H1 (cell line): ENCODE measurements around the gene ADCY7. TPM values are rescaled to one million over a fixed set of nuclear protein-coding genes. Genes with fewer than 3 reads are reported as not detected.

ENCODE experiments used
- CTCF ChIA-PET: fragments of 300-600 bp; sonication (Branson Sonifier 250); formaldehyde crosslinking; loops from one replicate; lab custom pipeline; 2021; ENCODE audit not compliant: partially characterized antibody; lab: Charles Lee
- POLR2A ChIA-PET: fragments of 300-600 bp; sonication (Branson Sonifier 250); formaldehyde crosslinking; loops from one replicate; lab custom pipeline; 2021; ENCODE audit warnings: inconsistent platforms; ENCODE audit not compliant: partially characterized antibody; lab: Charles Lee
- DNase-seq, 2 experiments: peaks; one replicate each; pipeline versions ENCODE4 v3.0.0 to v3.0.0-alpha.2; 2010 to 2022; ENCODE audit warnings: low spot score in 2 of 2, low read depth in 1 of 2, mixed read lengths in 1 of 2
- FAIRE-seq: peaks from 2 replicates; lab custom pipeline; 2011; peaks lifted over from hg19 to GRCh38; lab: Jason Lieb, UNC
- H2AFZ ChIP-seq: 2 replicates; pipeline ENCODE4 v1.8.1; 2012; ENCODE audit warnings: low read length, inconsistent platforms
- H2AK5ac ChIP-seq: 2 replicates; pipeline ENCODE4 v1.6.1; 2013; ENCODE audit warnings: low read depth, low read length
- H2BK120ac ChIP-seq: replicated peaks from 2 replicates; pipeline ENCODE3; 2013; ENCODE audit warnings: low read depth, low read length, inconsistent platforms
- H2BK12ac ChIP-seq: 2 replicates; pipeline ENCODE4 v1.6.1; 2013; ENCODE audit warnings: low read depth, low read length
- H2BK15ac ChIP-seq: 2 replicates; pipeline ENCODE4 v1.6.1; 2013; ENCODE audit warnings: low read length
- H2BK20ac ChIP-seq: 2 replicates; pipeline ENCODE4 v1.6.1; 2013; ENCODE audit warnings: low read length
- H2BK5ac ChIP-seq: 2 replicates; pipeline ENCODE4 v1.6.1; 2013; ENCODE audit warnings: low read depth, low read length
- H3K14ac ChIP-seq: 2 replicates; pipeline ENCODE4 v1.6.1; 2013; ENCODE audit warnings: inconsistent platforms; ENCODE audit not compliant: insufficient read length
- H3K18ac ChIP-seq: 2 replicates; pipeline ENCODE4 v1.6.1; 2013; ENCODE audit warnings: low read length; ENCODE audit errors: extremely low read depth
- H3K23ac ChIP-seq: 2 replicates; pipeline ENCODE4 v1.6.1; 2013; ENCODE audit warnings: inconsistent platforms; ENCODE audit not compliant: insufficient read length
- H3K23me2 ChIP-seq: 2 replicates; pipeline ENCODE4 v1.6.1; 2013; ENCODE audit warnings: low read depth, low read length
- H3K27ac ChIP-seq: 2 replicates; pipeline ENCODE4 v1.6.1; 2011; ENCODE audit warnings: low read depth, low read length, inconsistent platforms
- H3K27me3 ChIP-seq, 4 experiments: replicated peaks in 1 of 4; 1 replicate in 1 of 4; 2 replicates in 3 of 4; pipeline versions ENCODE4 v1.6.1 to v1.8.1; 2011 to 2013; ENCODE audit warnings: low read length in 3 of 4, mild to moderate bottlenecking in 3 of 4, inconsistent platforms in 2 of 4, mixed read lengths in 2 of 4, moderate library complexity in 1 of 4; ENCODE audit not compliant: control insufficient read depth in 3 of 4, insufficient read depth in 3 of 4; ENCODE audit errors: extremely low read depth in 1 of 4
- H3K36me3 ChIP-seq, 4 experiments: 2 replicates each; pipeline versions ENCODE4 v1.6.1 to v1.8.1; 2011 to 2013; ENCODE audit warnings: mild to moderate bottlenecking in 4 of 4, low read length in 3 of 4, moderate library complexity in 2 of 4, control low read depth in 1 of 4, inconsistent platforms in 1 of 4; ENCODE audit not compliant: insufficient read depth in 4 of 4, control insufficient read depth in 2 of 4
- H3K4ac ChIP-seq: replicated peaks from 2 replicates; pipeline ENCODE3; 2013; ENCODE audit warnings: low read length, low read depth, mixed read lengths, inconsistent platforms; ENCODE audit not compliant: insufficient read length
- H3K4me1 ChIP-seq, 4 experiments: replicated peaks in 1 of 4; 1 replicate in 1 of 4; 2 replicates in 3 of 4; pipeline versions ENCODE4 v1.6.1 to v1.8.1; 2011 to 2013; ENCODE audit warnings: low read length in 3 of 4, inconsistent platforms in 2 of 4, mixed read lengths in 1 of 4; ENCODE audit not compliant: insufficient read depth in 4 of 4, control insufficient read depth in 3 of 4
- H3K4me2 ChIP-seq, 2 experiments: 2 replicates each; pipeline versions ENCODE4 v1.6.1 to v1.8.1; 2011 to 2013; ENCODE audit warnings: low read depth in 2 of 2, low read length in 2 of 2, control low read depth in 1 of 2, inconsistent platforms in 1 of 2, mild to moderate bottlenecking in 1 of 2; ENCODE audit not compliant: insufficient read depth in 1 of 2
- H3K4me3 ChIP-seq, 4 experiments: fragments of 200-600, 300-600 bp in 1 of 4; sonication (generic), shearing (Covaris generic), sonication (Bioruptor Twin) in 1 of 4; 2 replicates each; pipeline versions ENCODE4 v1.5.1 to v1.8.1; 2011 to 2016; ENCODE audit warnings: low read length in 4 of 4, low read depth in 3 of 4, control low read depth in 2 of 4, inconsistent platforms in 2 of 4, mild to moderate bottlenecking in 2 of 4, mixed read lengths in 1 of 4, moderate library complexity in 1 of 4; ENCODE audit not compliant: insufficient read depth in 2 of 4; ENCODE audit errors: extremely low read depth in 1 of 4
- H3K56ac ChIP-seq: replicated peaks from 2 replicates; pipeline ENCODE3; 2013; ENCODE audit warnings: low read depth, mild to moderate bottlenecking, mixed read lengths, low read length, inconsistent platforms; ENCODE audit not compliant: insufficient read length
- H3K79me1 ChIP-seq: 2 replicates; pipeline ENCODE4 v1.6.1; 2013; ENCODE audit warnings: low read depth, low read length, control low read depth
- H3K79me2 ChIP-seq, 2 experiments: 2 replicates each; pipeline versions ENCODE4 v1.6.1 to v1.8.1; 2012 to 2013; ENCODE audit warnings: low read length in 2 of 2, mild to moderate bottlenecking in 2 of 2, inconsistent platforms in 1 of 2; ENCODE audit not compliant: insufficient read depth in 2 of 2, control insufficient read depth in 1 of 2
- H3K9ac ChIP-seq, 4 experiments: replicated peaks in 1 of 4; 1 replicate in 1 of 4; 2 replicates in 3 of 4; pipeline versions ENCODE4 v1.6.1 to v1.8.1; 2011 to 2013; ENCODE audit warnings: low read depth in 3 of 4, low read length in 3 of 4, control low read depth in 2 of 4, mild to moderate bottlenecking in 2 of 4, moderate library complexity in 2 of 4, inconsistent platforms in 1 of 4; ENCODE audit errors: extremely low read depth in 1 of 4
- H3K9me3 ChIP-seq, 2 experiments: 2 replicates each; pipeline versions ENCODE4 v1.6.1 to v1.8.1; 2012 to 2013; ENCODE audit warnings: mild to moderate bottlenecking in 2 of 2, moderate library complexity in 2 of 2, control low read depth in 1 of 2, inconsistent platforms in 1 of 2, low read depth in 1 of 2, low read length in 1 of 2, mixed read lengths in 1 of 2; ENCODE audit not compliant: insufficient read depth in 2 of 2
- H4K20me1 ChIP-seq, 2 experiments: replicated peaks in 1 of 2; 2 replicates each; pipeline versions ENCODE3 to v1.8.1; 2011 to 2013; ENCODE audit warnings: inconsistent platforms in 2 of 2, low read length in 2 of 2, mild to moderate bottlenecking in 1 of 2; ENCODE audit not compliant: insufficient read depth in 2 of 2, control insufficient read depth in 1 of 2
- H4K5ac ChIP-seq: 2 replicates; pipeline ENCODE4 v1.6.1; 2013; ENCODE audit warnings: low read length, low read depth, mixed read lengths, inconsistent platforms; ENCODE audit not compliant: insufficient read length
- H4K8ac ChIP-seq: 2 replicates; pipeline ENCODE4 v1.8.0; 2013; ENCODE audit warnings: mild to moderate bottlenecking, moderate library complexity, low read length, inconsistent platforms; ENCODE audit not compliant: insufficient read depth; ENCODE audit errors: extremely low read depth
- H4K91ac ChIP-seq: replicated peaks from 2 replicates; pipeline ENCODE3; 2013; ENCODE audit warnings: low read length, mixed read lengths, inconsistent platforms; ENCODE audit not compliant: insufficient read length
- ASH2L ChIP-seq: fragments of 200-600, 300-600 bp; sonication (generic); IDR thresholded peaks from one replicate; pipeline ENCODE4 v1.7.1; 2017; ENCODE audit warnings: low read length
- ATF3 ChIP-seq: IDR thresholded peaks from 2 replicates; pipeline ENCODE4 v1.6.1; 2011; ENCODE audit warnings: low read depth, mild to moderate bottlenecking, low read length; ENCODE audit not compliant: insufficient read depth
- BACH1 ChIP-seq: IDR thresholded peaks from 2 replicates; pipeline ENCODE4 v1.6.1; 2012; ENCODE audit warnings: low read length, improper control_type of control experiment
- CTBP2 ChIP-seq: IDR thresholded peaks from 2 replicates; pipeline ENCODE4 v1.7.0; 2011; ENCODE audit warnings: borderline replicate concordance, mild to moderate bottlenecking, moderate library complexity, mixed read lengths, low read length; ENCODE audit not compliant: insufficient read depth, insufficient read length
- KDM5A ChIP-seq: fragments of 200-600 bp; IDR thresholded peaks from 2 replicates; pipeline ENCODE4 v1.7.1; 2012; ENCODE audit warnings: mild to moderate bottlenecking, low read length, inconsistent platforms, mixed read lengths
- MAX ChIP-seq: IDR thresholded peaks from 2 replicates; pipeline ENCODE4 v1.6.1; 2012; ENCODE audit warnings: inconsistent platforms
- PHF8 ChIP-seq: fragments of 200-600 bp; sonication (generic); conservative IDR thresholded peaks from 2 replicates; pipeline ENCODE4 v1.7.1; 2012; ENCODE audit warnings: low read depth, mild to moderate bottlenecking, inconsistent platforms, low read length, moderate library complexity
- POLR2AphosphoS5 ChIP-seq: IDR thresholded peaks from 2 replicates; pipeline ENCODE4 v1.6.1; 2011; ENCODE audit warnings: low read depth, low read length
- POU5F1 ChIP-seq: IDR thresholded peaks from 2 replicates; pipeline ENCODE4 v1.6.1; 2011; ENCODE audit warnings: low read depth, mild to moderate bottlenecking, low read length, moderate library complexity
- SP1 ChIP-seq: IDR thresholded peaks from 2 replicates; pipeline ENCODE4 v1.6.1; 2011; ENCODE audit warnings: low read depth, low read length
- TBP ChIP-seq: IDR thresholded peaks from 2 replicates; pipeline ENCODE4 v1.6.1; 2011; ENCODE audit warnings: low read depth, low read length, improper control_type of control experiment
- TCF12 ChIP-seq: IDR thresholded peaks from 2 replicates; pipeline ENCODE4 v1.6.1; 2011; ENCODE audit warnings: low read depth, mild to moderate bottlenecking, low read length
- WGBS, 2 experiments: shearing (Covaris generic) in 1 of 2; methylation state at CpG; one replicate each; pipeline versions ENCODE4 v1.1.6 to v1.1.7; 2013 to 2015; ENCODE audit warnings: low lambda C conversion rate in 2 of 2, mixed read lengths in 2 of 2, inconsistent platforms in 1 of 2, low coverage in 1 of 2, missing lambda C conversion rate in 1 of 2; ENCODE audit not compliant: insufficient replicate concordance in 2 of 2, insufficient coverage in 1 of 2, insufficient read length in 1 of 2; ENCODE audit errors: extremely low coverage in 1 of 2, missing lambda C conversion rate in 1 of 2; 5-methylcytosine and 5-hydroxymethylcytosine counted together
- polyA plus RNA-seq, 7 experiments: library from polyadenylated mRNA; depleted of rRNA in 3 of 7; stranded (reverse) in 5 of 7; unstranded in 2 of 7; fragments of >200 nt in 5 of 7; fragments of 200-250 nt in 2 of 7; gene quantifications; 1 replicate in 5 of 7; 2 replicates in 1 of 7; 4 replicates in 1 of 7; pipeline versions ENCODE4 v1.2.1 to v1.2.3, GENCODE V29; 2011 to 2013; ENCODE audit warnings: missing spikeins in 2 of 7, mixed read lengths in 2 of 7
- total RNA-seq: library from RNA; stranded (reverse); fragmentation: NEBNext Ultra II Directional; extraction: Animal tissue kit (Norgen Biotek cat#: 25700); gene quantifications from 2 replicates; pipeline ENCODE4 v1.2.1, GENCODE V29; 2021

The ADCY7 gene
- total and polyA plus RNA-seq, 2 of the 8 experiments (the other 6 are each of a cell fraction or from before 2014, with no cell fraction given), result 2.4 to 5.1 TPM

- CTCF ChIA-PET, result interaction anchor here (0.6 kb wide), 1 partner anchor 154 kb away, joined by 5 read pairs; no protein-coding TSS in a partner anchor
- no peak overlapping the region for H3K23ac ChIP-seq
- no peak overlapping the region for H3K4me2 ChIP-seq
- H3K36me3 ChIP-seq, result peaks cover 0 to 17% (median 11%) of the 10 kb centered on the region in 4 experiments; a peak in 4 of 8 replicates
- no peak overlapping the region for H3K4me3 ChIP-seq
- H2AK5ac ChIP-seq, result no peak overlapping the region
- no peaks in the 10 kb centered on the region for H3K79me1 ChIP-seq
- POLR2A ChIA-PET, result no interaction called here
- no peak overlapping the region for H3K4ac ChIP-seq
- no peak overlapping the region for H4K8ac ChIP-seq
- H3K27ac ChIP-seq, result no peak overlapping the region
- no peaks in the 10 kb centered on the region for H3K9me3 ChIP-seq
- no peak overlapping the region for H2BK12ac ChIP-seq
- H3K14ac ChIP-seq, result no peak overlapping the region
- H3K9ac ChIP-seq, result no peak overlapping the region
- no peak overlapping the region for H3K18ac ChIP-seq
- no peak overlapping the region for H2BK20ac ChIP-seq
- H2AFZ ChIP-seq, result no peak overlapping the region
- WGBS, 2 experiments, result 94% methylated on average over 3 of the region's 3 CpGs; no CpG with 5 or more reads in 1 of the 2 experiments
- H3K27me3 ChIP-seq, result no peaks in the 10 kb centered on the region
- H3K4me1 ChIP-seq, result no peaks in the 10 kb centered on the region
- H3K56ac ChIP-seq, result no peak overlapping the region
- DNase-seq, result no peak
- H2BK15ac ChIP-seq, result no peak overlapping the region
- H2BK120ac ChIP-seq, result no peak overlapping the region
- FAIRE-seq, result no peak
- no peaks in the 10 kb centered on the region for H4K20me1 ChIP-seq
- no peaks in the 10 kb centered on the region for H3K79me2 ChIP-seq
- H4K5ac ChIP-seq, result no peak overlapping the region
- H2BK5ac ChIP-seq, result no peak overlapping the region
- TF ChIP-seq ASH2L (no peak), CTBP2 (no peak), POU5F1 (no peak), POLR2AphosphoS5 (no peak), PHF8 (no peak), ATF3 (no peak), TBP (no peak), BACH1 (no peak), SP1 (no peak), TCF12 (no peak), KDM5A (no peak), MAX (no peak)
- H3K23me2 ChIP-seq, result no peaks in the 10 kb centered on the region
- H4K91ac ChIP-seq, result no peak overlapping the region
Measured at GRCh38 chr16:50224286-50224685, 42.1 kb upstream of the ADCY7 start.
